Gastrocnemius medialis (tissue), 4 donors: ENCODE results near the gene IFNA1.

Experiments used
- POLR2A ChIP-seq, 2 donors: fragments of 450-650 bp; IDR thresholded peaks; one replicate each; pipeline ENCODE4 v1.6.1; 2017; ENCODE audit warnings: antibody characterized with exemption in 2 of 2, mild to moderate bottlenecking in 2 of 2, moderate library complexity in 2 of 2
- TF ChIP-seq, protein P1 (sequence below), 5 experiments: fragments of 450-650 bp in 3 of 5; fragments of 200-600 bp in 2 of 5; sonication (generic) in 2 of 5; IDR thresholded peaks in 4 of 5; conservative IDR thresholded peaks in 1 of 5; 1 replicate in 4 of 5; 2 replicates in 1 of 5; pipeline ENCODE4 v1.5.1; 2016 to 2019; ENCODE audit warnings: antibody characterized with exemption in 5 of 5, mild to moderate bottlenecking in 3 of 5, moderate library complexity in 3 of 5

DNA sequence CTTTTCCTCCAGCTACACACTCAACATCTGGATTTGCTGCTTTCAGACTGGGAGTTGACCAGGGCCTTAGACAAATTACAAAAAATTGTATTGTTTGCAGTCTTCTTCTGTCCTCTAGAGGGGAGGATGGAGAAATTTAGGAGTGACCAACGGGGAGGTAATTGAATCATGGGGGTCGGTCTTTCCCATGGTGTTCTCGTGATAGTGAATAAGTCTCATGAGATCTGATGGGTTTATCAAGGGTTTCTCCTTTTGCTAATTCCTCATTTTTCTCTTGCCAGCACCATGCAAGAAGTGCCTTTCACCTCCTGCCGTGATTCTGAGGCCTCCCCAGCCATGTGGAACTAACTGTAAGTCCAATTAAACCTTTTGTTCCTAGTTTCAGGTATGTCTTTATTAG lies 27.1 kb upstream of the IFNA1 start:
- TF ChIP-seq, protein P1, sequence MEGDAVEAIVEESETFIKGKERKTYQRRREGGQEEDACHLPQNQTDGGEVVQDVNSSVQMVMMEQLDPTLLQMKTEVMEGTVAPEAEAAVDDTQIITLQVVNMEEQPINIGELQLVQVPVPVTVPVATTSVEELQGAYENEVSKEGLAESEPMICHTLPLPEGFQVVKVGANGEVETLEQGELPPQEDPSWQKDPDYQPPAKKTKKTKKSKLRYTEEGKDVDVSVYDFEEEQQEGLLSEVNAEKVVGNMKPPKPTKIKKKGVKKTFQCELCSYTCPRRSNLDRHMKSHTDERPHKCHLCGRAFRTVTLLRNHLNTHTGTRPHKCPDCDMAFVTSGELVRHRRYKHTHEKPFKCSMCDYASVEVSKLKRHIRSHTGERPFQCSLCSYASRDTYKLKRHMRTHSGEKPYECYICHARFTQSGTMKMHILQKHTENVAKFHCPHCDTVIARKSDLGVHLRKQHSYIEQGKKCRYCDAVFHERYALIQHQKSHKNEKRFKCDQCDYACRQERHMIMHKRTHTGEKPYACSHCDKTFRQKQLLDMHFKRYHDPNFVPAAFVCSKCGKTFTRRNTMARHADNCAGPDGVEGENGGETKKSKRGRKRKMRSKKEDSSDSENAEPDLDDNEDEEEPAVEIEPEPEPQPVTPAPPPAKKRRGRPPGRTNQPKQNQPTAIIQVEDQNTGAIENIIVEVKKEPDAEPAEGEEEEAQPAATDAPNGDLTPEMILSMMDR (IDR thresholded peaks at IDR 0.05 in 4 of 5, conservative IDR thresholded peaks at IDR 0.05 in 1 of 5), result no peak
- no peak for TF ChIP-seq POLR2A (IDR thresholded peaks at IDR 0.05)
